Stromal cell of bone marrow (primary cell): Measurements from ENCODE around the gene VASN.

Source experiments
- DNase-seq: peaks from one replicate; pipeline ENCODE4 v3.0.0-alpha.2; 2012; ENCODE audit warnings: low read depth

Gene VASN

DNA sequence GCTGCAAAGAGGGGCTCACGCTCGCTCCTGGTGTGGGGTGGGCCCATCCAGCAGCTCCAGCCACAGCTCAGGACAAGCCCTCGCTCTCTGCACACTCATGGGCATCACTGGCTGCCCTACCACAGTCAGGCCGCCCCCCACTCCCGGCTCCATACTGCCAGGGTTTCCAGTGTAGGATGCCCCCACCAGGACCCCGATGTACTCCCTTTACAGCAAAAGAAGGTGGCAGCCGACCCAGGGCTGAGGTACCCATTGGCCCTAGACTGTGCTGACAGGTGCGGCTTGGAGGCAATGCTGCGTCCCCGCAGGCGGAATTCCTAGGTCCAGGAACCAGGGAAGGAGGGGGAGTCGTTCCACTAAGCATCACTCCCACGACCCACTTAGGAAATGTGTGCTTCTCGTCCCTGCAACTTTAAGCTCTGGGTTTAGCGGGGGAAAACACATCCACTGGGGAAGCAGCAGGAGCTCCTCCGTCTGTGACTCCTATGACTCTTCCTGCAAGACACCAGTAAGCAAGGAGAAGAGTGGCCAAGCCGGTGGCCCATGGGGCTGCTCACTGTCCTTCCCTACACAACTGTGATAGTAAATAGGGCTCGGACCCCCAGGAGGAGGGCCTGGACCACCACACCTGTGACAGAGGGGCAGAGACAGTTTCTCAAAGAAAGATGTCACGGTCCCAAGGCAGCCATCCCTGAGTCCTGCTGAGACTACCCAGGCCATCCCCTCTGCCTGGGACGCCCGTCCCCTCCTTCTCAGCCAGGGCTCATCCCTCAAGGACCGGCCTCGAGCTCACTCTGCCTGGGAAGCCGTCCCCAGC, 31.7 kb downstream of the VASN start:
- DNase-seq, result no peak

DNA sequence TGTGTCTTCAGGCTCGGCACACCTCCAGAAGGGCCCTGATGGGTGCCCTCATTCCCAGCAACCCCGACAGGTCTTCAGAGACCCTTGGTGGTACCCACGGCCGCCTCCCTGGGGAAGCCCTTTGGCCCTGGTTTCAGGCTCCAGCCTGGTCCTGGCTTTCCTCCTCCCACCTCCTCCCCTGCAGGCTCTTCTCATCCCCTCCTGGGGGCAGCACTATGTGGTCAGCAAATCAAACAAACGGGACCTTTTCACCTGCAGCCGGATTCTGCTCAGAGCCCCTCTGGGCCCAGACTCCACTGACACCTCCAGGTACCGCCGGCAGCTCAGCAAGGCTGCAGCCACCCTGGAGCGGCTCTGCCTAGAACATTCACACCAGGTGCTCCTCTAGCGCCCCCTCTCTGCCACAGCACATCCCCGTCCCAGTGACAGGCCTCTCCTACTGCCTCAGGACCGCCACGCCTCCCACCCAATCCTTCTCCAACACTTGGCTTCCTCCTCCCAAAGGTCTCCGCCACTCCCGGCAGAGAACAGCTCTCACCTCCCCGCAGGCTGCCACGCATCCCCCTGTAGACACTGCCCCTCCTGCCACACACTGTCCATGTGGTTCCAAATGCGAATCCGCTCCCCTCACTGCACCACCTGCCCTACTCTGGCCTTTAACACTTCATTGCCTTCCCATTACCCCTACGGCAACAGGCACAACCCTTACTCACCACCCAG, 32.8 kb downstream of the VASN start:
- DNase-seq, result no peak

DNA sequence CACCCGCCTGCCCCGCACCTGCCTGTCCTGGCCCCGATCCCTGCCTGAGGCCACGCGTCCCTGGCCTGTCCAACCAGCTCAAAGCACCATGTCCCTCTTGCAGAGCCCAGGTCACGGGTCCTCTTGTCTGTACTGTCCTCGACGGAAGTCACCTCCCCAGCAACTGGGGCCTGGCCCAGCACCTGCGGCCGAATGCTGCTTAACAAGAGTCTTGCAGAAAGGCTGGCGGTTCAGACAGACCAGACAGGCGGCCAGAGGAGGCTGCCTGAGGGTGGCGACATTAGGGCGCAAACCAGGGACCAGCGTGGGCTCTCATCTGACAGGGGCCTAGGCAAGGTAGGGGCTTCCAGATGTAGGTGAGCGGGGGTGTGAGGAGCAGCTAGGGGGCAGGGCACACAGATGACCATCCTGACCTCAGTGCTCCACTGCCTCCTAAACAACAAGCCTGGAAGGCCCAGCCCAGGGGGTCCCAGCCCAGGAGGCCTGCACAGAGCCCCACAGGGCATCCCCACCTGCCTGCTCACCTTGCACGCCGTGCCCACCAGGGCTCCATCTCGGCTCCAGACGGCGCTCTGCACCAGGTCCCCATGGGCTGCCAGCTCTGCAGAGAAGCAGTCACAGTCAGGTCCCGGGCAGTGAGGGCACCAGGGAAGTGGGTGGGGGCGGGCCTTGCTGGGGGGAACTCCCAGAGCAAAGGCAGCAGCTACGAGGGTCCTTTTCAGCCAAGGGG, 33.5 kb downstream of the VASN start:
- DNase-seq, result no peak

DNA sequence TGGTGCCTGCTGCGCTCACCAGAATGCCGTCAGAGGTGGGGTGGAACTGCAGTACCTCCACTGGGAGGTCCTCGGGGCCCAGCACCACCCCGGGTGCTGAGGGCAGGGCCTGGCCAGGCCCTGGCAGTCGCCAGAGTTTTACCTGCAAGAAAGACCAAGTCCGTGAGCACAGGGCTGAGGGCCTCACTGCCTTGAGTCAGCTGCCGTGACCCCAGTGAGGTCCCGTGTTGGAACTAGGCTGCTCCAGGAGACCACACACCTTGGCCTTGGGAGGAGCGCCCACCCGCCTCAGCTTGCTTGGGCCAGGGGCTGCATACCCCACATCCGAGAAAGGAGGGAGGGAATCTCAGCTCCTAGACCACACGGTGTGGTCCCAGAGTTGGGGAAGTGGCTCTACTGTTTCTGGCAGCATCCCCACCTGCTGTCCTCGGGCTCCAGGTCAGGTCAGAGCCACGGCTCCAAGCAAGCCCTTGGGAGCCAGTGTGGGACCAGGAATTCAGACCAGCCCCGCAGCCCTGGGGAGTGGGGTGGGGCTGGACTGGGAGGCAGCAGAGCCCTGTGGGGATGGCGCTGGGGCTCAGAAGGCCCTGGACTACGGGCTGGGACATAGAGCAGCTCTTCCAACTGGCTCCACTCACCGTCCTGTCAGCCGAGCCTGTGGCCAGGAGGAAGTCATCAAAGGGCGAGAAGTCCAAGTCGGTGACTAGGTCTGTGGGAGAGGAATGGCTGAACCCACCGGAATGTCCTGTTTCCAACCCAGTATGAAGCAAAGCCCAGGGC, 36.1 kb downstream of the VASN start:
- no peak for DNase-seq

DNA sequence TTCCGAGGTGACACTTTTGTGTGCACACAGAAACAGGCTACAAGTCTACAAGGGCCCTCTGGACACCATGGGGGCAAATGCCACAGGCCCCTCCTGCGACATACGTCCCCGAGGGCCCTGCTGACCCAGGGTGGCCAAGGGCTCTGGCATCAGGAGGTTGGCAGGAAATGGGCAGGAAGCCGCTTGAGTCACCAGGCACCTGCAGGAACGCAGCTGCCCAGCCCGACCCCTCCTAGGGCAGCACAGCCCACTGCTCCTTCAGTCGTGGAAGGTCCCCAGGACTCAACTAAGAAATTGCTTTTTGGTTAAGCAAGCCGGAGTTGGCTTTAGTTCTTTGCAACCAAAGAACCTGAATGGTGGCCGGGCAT, 36.7 kb downstream of the VASN start:
- no peak for DNase-seq

DNA sequence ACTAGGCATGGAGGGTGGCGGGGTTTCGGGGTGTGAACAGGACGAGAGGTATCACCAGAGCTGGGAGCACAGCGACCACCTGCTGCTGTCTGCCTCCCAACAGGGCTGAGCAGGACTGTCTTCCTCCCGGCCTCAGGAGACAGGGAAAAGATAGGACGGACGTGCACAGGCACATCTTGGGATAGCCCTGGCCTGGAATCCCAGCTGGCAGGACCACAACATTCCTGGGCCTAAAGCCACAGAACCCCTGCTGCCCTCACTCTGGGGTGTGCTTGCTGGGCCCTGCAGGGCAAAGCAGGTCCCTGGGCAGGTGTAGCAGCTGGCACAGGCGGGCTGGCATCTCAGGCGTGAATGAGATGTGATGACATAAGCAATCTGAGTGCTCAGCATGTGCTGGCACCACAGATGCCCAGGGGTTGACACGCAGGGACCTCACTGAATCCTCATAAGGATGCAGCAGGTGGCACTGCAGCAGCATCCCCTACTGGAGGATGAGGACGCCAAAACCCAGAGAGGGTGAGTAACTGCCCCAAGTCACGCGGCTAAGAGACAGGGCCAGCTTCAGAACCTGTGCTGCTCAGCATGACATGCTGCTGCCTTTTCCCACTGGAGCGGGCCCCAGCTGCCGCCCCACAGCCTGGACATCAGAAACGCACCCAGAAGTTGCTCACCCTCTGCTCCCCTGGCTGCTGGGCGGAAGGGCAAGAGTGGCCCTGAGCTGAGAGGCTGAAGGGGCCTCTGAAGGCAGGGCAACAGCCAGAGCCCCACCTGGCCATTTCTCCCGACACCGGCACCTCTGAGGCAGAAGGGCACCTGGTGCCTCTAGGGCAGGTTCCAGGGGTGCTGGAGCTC, 37.7 kb downstream of the VASN start:
- DNase-seq, result no peak

DNA sequence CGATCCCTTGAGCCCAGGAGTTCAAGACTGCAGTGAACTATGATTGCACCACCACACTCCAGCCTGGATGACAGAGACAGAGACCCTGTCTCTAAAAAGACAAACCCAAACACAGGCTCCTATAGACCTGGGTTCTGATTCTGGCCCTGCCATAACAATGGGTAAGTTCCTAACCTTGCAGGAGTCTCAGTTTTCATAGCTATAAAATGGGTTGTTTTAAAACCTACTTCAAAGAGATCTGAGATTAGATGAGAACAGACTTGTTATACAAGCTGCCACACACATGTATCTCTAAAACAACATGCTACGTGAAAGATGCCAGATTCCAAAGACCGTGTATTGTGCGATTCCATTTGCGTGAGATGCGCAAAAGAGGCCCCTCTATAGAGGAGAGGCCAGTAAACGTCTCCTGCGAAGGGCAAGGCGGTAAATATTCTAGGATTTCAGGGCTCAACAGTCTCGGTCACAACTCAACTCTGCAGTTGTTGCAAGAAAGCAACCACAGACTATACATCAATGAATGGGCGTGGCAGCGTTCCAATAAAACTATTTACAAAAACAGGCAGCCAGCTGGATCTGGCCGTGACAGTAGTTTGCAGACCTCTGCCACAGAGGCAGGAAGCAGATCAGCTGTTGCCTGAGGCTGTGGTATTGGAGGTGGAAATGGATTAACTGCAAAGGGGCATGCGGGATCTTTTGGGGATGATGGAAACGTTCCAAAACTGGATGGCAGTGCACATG, 38.9 kb downstream of the VASN start:
- DNase-seq, result no peak

DNA sequence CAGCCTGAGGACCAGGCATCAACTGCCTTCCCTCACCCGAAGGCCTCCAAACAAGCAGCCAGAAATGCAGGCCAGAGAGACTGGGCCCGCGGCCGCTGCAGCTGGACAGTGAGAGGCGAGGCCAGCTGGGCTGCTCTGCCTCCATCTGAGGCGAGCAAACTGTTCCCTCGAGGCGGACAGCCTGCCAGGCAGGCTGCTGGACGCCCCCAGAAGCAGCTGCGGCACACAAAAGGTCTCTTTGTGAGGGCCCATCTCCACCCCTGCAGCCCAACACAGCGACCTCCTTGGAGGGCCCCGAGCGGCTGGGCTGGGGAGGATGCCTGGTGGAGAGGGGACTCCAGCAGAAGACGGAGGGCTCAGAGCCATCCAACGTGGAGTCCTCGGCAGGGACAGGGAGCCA, 40.0 kb downstream of the VASN start:
- DNase-seq, result no peak

DNA sequence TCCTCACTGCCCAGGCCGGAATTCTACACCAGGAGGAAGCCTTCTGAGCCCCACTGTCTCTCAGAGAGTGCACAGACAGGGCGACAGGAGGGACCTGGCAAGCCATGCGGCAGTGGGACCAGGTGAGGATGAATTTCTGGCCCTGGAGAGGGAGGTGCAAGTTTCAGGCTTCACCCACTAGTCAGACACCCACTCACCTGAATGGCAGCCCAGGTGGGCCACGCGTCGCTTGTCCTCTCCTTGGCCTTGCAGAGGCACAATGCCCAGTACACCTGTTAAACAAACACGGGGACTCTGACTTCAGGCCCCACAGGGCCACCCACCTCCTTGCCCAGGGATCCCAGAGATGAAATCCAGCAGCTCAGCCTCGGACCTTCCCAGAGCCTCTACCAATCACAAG, 40.5 kb downstream of the VASN start:
- no peak for DNase-seq

DNA sequence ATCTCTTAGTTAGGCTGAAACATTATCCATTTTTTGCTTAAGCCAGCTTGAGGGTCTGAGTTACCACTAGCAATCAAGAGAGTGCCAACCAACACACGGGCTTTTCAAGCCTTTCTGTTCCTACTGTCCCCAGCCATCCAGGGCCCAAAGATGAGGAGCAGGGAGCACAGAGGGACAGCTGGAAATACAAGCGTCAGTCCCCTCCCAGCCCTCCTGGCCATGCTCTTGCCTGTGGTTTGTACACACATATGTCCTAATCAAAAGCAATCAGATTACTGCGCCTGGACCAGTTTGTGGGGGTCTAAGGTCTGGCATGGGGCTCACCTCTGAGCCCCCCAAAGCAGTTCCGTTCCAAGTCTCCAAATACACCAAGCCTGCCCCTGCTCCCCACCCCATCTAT, 41.2 kb downstream of the VASN start:
- no peak for DNase-seq

DNA sequence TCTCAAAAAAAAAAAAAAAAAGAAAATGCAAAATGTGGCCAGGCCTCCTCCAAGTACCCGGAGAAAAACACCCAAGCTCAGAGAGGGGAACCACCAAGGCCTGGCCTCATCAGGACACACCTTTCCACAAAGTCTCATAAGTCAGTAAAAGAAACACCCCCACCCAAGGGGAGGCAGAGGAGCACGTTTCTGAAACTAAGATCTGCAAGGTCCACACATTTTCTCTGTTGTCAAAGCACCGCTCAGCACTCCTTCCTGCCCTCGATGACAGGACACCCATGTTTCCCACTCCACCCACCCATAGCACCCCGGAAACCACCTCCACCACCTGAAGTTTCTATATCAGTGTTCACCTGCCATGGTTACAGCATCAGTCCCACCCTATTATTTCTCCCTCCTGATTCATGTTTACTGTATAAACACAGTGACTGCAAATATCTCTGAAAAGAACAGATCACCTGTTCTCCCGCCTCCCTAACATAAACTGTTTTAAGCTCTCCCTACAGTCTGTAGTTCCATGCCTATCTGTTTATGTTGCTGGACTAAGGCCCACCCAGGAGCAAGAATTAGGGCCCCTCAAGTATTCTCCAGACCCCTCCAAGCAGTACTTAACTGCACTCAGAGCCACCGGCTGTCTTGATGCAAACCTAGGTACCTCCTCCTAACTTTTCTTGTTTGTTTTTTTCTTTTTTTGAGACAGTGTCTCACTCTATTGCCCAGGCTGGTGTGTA, 42.7 kb downstream of the VASN start:
- DNase-seq, result no peak

DNA sequence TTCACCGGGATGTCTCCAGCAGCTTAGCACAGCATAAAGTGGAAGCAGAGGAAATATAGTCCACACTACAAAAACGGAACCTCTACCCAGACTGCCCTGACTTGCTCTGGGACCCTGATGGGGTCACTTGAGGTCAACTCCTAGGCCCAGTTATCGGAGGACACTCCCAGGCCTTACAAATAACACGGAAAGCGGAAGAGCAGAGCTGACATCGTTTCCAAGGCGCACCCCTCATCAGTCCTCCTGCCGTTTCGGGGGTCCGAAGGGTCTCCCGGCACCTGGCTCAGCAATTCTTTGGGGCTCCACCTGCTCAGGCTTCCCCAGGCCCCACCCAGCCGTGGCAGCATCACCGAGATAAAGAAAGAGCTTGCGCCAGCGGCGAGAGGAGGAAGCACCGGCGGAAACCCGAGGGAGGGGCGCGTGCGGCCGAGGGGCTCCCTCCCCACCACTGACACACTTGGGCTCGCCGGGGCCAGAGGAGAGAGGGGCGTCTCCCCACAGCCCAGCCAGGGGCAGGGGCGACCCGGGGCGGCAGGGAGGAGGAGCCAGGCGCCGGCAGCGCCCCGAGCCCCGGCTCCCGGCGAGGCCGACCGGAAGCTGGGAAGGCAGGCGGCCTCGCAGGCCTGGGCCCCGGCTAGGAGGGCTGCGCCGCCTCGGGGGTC, 44.0 kb downstream of the VASN start:
- no peak for DNase-seq

DNA sequence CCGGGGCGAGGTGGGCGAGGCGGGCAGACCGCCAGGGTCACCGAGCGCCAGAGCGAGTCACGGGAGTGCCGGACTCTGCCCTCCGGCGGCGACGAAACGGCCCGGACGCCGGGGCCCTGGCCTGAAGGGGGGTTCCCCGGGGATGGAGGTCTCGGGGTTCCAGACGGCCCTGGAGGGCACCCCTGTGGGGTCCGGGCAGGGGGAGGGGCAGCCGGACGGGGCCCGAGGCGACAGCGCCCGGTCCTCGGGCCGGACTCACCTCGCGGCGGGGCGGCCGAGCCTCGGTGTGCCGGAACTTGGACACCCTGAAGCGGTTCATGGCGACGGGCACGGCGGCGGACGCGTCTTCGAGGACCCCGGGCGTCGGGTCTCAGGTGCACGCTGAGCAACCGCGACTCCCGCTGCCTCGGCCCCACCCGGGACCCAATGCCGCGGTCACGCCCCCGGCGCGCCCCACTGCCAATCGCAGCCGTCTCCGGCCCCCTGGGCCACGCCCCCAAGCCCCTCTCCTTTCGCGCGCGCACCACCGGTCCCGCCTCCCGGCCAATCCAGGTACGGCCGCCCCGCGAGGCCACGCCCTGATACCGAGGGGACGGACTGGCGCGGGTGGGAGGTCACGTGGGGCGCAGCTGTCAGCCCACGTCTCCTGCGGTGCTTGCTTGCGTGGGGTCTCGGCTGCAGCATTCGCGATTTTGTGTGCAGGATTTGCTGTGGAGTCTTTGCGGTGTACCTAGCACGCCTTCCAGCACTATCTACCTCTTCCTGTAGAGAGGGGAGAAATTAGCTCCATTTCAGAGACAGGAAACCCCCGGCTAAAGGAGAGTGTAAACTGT, 44.8 kb downstream of the VASN start, which contains the start of gene CORO7:
CORO7 (minus strand) TSS at position 397 of the 833 bp plus-strand sequence; CDS start at position 319, 78 bp downstream.
- DNase-seq, result peak; percentile 77

DNA sequence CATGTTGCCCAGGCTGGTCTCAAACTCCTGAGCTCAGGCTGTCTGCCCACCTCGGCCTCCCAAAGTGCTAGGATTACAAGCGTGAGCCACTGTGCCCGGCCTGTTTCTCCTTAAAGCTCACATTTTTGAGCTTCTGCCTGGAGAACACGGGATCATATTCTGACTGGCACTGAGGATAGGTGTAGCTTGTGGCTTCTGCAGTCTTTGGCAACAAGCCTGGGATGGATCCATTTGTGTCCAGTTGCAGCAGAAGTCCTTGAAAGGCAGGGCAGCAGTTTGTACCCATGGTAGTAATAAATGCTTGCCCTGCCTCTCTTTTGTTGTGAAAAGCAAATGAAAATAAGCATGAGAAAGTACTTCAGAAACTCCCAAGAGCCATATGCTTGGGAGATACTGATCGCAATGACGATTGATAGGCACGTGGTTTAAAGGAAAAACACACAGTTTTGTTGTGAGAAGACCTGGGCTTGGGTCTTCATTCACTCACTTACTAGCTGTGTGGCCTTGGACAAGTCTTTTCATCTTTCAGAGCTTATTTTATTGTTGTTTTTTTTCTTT, 47.8 kb downstream of the VASN start:
- no peak for DNase-seq

DNA sequence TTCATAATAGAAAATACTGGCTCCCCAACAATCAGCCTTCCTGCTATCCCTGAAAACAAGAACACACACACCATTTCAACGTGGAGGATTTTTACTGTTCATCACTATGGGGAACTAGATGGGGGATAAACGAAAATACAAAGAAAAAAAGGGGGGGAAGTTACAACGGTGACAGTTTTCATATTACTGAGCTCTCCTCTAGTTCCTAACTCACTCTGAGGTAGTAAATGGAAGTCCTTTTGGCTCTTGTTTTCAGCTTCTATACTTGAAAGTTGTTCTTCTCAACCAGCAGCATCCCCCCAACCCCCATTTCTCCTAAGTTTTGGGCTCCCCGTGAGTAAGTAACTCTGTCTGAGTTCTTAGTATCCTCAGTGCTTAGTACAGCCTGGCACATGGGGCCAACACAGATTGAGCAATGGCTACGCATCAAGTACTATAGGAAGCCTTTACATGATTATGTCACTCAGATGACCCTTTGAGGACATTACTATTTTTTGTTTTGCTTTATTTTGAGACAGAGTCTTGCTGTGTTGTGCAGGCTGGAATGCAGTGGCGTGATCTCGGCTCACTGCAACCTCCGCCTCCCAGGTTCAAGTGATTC, 49.0 kb downstream of the VASN start:
- no peak for DNase-seq

DNA sequence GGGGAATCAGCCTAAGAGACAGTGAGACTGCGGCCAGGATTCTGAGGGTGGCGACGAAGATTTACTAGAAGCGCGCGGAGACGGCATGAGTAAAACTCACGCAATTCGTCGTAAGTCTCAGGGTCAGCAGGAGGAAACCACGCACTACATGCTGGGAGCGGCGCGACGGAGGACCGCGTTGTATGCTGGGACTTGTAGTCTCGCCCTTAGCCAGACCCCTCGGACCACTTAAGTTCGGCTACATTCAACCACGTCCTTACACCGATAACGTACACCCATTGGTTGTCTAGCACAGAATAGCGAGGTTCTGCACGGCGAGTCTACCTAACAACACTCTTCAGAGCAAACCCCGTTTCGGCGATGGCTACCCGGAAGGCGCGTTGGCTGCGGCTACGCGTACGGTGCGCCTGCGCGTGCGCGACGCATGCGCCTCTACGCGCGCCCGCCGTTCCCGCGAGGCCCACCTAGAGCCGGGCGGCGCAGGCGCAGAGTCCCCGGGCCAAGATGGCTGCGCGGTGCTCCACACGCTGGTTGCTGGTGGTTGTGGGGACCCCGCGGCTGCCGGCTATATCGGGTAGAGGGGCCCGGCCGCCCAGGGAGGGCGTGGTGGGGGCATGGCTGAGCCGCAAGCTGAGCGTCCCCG, 53.9 kb downstream of the VASN start, which contains the start of gene DNAJA3:
DNAJA3 (plus strand) TSS at position 491 of the 643 bp plus-strand sequence; CDS start at position 505, 14 bp downstream.
- DNase-seq, result peak; percentile 90
